Right hindlimb (tissue), 1 donor: ENCODE measurements around the gene SAT1.

Experiments used
- DNase-seq: peaks from one replicate; pipeline ENCODE4 v3.0.0-alpha.2; 2018

The SAT1 gene

DNA sequence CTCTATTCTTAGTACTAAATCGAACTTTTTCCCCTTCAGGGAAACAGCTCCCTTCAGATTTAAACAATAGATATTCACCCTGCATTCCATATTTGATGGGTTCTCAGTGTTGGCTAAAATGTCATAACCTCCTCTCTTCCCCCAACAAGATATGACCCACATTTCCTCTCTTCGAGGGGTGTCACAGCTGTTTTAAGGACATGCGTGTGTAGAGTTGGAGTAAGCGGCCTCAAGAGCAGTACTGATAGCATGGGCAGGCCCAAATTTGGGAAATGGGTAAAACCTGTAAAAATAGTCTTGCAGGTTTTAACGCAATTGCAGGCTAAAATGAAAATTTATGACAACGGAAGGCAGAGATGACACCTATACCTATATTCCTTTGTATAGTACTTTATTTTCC lies 28.7 kb downstream of the SAT1 start:
- no peak for DNase-seq

DNA sequence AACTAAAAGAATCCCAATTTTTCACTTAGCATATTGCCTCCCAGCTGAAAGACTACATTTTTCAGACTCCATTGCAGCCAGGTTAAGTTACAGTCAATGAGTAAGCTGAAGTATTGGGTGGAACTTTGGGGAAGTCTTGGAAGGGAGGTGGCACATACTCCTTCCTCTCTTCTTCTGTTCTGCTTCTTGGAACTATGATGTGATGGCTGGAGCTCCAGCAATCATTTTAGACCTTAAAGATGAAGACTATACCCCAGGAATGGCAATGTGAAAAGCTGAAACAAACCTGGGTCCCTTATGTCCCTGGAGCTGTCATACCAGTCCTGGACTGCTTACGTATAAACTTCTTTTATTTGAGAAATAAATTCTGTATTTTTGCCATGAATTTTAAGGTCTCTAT lies 30.8 kb downstream of the SAT1 start:
- DNase-seq = no peak

DNA sequence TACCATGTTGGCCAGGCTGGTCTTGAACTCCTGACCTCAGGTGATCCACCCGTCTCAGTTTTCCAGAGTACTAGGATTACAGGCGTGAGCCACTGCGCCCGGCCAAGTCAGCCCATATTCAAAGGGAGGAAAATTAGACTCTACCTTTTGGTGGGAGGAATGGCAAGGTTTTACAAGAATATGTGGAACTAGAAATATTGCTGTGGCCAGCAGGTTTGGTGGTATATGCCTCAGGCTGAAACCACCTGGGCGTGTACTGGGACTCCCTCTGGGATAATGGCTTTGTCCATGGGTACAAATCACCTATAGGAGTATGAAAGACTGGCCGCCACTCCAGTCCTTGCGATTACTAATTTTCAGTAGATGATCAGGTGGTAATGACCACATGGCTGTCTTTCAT lies 32.4 kb downstream of the SAT1 start:
- DNase-seq = no peak

DNA sequence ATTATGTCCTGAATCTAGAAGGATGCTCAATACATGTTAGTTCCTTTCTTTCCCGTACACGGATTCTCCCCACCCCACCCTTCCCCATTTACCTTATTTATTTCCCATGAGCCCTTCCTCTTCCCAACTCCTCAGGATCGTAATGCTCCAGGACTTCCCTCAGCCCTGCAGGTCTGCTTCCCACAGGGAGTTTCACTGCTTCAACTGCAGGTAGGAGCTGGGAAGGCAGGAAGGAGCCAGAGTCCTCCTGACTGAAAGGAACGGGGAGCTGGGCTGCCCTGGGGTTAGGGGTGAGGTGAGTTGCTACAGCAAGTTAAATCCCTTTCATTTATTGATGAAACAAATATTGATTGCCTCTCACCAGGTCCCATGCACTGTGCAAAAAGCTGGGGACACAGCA lies 33.2 kb downstream of the SAT1 start:
- DNase-seq = no peak

DNA sequence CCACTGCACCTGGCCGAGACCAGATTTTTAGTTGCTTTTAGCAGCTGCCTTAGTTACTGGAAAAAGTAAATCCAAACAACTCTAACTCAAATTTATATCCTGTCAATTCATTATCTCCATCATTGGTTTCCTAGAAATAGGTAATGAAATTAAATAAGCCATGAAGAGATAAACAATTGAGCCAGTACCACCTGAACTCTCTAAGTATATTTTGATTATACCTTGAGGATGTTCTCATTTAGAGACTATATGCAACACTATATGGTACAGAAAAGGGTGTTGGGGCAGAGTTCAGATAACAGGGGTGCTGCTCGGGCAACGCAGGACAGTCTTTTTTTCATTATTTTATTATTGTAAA lies 35.0 kb downstream of the SAT1 start:
- DNase-seq = no peak

DNA sequence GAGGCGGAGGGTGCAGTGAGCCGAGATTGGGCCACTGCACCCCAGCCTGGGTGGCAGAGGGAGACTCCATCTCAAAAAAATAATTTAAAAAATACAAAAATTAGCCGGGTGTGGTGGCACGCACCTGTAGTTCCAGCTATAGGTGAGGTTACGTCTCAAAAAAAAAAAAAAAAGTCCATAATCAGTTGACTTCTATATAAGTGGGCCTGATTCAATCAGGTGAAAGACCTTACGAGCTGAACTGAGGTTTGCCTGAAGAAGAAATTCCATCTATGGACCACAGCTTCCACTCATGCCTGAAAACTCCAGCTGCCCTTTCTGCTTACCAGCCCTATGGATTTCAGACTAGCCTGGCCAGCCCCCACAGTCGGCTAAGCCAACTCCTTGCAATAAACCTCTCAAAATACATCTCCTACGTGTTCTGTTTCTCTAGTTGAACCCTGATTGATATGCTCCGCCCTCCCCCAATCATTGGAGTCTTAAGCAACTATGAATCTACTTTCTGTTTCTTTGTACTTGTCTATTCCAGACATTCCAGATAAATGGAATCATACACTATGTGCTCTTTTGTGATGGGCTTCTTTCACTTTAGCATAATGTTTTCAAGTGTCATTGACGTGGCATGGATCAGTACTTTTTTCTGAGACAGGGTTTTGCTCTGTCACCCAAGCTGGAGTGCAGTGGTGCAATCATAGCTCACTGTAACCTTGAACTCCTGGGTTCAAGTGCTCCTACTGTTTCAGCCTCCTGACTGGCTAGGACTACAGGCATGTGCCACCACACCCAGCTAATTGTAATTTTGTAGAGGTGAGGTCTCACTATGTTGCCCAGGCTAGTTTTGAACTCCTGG lies 36.6 kb downstream of the SAT1 start:
- no peak for DNase-seq

DNA sequence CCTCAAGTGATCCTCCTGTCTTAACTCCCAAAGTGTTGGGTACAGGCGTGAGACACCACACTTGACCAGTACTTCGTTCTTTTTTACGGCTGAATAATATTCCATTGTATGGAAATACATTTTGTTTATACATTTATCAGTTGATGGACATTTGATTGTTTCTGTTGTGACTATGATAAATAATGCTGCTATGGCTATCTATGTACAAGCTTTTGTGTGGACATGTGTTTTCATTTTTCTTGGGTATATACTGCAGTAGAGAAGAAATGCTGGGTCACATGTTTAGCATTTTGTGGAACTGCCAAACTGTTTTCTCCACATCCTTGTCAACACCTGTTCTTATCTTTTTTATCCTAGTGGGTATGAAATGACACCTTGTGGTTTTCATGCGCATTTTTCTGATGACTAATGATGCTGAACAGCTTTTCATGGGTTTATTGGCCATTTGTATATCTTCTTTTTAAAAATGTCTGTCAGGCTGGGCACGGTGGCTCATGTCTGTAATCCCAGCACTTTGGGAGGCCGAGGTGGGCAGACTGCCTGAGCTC lies 37.3 kb downstream of the SAT1 start:
- no peak for DNase-seq

DNA sequence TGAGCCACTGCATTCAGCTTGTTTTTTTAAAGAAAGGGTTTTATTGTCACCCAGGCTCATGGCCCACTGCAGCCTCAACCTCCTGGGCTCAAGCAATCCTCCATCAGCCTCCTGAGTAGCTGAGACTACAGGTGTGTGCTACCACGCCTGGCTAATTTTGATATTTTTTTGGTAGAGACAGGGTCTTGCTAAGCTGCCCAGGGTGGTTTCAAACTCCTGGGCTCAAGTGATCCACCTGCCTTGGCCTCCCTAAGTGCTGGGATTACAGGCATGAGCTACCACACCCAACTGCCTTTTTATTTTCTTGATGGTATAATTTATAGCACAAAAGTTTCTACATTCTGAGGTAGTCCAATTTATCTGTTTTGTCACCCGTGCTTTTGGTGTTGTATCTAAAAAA lies 38.9 kb downstream of the SAT1 start:
- no peak for DNase-seq

DNA sequence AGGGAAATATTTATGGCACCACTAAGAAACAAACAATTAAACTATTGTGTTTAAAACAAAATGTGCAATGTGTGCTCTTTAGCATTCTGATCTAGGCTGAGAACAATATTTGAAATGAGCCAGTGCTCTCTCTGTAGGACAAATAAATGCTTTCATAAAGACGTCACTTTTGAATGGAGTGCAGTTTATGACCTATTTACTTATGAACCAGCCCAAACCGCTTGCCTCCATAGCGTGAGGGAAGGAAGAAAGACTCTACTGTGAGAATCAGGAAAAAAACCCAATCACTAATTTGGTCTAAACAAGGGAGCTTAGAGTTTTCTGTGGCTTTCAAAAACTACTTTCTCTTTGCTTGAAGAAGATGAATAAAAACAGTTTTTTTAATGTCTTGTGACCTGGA lies 39.4 kb downstream of the SAT1 start:
- DNase-seq = no peak

DNA sequence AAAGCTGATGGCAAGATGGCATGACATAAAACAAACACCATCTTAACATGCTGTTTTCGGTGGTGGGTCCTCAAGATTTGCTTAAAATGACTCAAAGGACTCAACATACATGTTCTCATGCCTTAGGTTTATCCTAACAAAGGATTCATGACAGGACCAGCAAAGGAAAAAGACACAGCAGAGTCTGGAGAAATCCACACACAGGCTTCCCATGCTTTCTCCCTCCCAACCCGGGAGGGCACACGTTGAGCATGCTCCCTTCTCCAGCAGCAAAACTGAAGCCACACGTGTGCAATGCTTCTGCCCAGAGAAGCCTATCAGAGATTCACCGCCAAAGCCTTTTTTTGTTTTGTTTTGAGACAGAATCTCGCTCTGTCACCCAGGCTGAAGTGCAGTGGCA lies 39.9 kb downstream of the SAT1 start:
- DNase-seq = no peak

DNA sequence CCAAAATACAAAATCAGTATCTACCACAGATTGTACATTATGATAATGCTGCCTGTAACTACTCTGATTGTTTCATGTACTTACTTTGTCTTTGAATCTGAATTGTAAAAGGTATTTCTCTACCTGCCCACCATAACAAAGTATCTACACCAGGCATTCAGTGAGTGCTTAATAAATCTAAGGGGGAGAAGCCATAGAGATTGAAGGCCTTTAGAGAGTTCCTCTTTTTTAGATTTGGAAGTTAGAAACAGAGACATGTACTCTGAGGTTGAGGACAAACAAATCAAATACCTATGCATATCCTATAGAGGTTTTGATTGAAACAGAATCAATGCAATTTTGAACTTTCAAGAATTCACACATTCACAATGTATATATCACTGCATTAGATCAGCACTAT lies 42.7 kb downstream of the SAT1 start:
- DNase-seq = no peak

DNA sequence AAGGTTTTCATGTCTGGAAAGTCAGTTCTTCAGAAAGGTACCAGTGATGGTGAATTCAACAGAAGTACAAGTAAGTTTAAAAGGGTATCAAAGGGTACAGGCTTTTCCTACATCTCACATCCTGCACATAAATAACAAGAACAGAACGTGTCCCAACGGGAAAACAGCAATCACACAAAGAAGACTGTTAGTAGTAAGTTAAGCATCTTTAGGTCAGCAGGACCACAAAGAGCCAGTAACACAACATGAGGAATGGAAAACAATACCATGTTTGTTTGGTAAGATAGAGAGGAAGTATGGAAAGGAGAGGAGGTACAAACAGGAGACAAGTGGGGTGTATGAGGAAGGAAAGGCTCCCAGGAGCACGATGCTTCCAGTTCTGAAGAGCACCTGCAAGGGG lies 43.2 kb downstream of the SAT1 start:
- no peak for DNase-seq

DNA sequence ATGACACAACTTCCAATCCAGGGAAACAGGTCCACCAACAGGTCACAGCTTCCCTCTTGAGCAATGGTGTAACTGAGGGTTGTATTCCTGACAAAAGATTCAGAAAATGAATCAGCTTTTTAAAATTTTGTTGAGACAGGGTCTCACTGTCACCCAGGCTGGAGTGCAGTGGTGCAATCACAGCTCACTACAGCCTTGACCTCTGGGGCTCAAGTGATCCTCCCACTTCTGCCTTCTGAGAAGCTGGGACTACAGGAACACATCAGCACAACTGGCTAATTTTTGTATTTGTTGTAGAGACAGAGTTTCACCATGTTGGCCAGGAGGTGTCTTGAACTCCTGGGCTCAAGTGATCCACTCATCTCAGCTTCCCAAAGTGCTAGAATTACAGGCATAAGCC lies 43.7 kb downstream of the SAT1 start:
- DNase-seq = no peak

DNA sequence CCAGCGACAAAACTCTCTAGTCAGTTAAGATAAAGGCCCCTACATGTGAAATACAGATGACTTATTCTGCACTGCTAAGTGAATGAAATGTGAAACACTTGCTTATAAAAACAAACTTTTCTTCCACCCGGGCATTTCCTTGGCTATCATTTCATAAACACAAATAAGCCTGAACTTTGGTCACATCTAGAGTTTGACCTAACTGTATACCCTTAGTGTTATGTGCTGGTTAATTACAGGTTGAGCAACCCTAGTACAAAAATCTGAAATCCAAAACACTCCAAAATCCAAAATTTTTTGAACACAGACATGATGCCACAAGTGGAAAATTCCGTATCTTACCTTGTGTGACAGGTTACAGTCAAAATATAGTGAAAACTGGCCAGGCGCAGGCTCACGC lies 45.9 kb downstream of the SAT1 start:
- no peak for DNase-seq

DNA sequence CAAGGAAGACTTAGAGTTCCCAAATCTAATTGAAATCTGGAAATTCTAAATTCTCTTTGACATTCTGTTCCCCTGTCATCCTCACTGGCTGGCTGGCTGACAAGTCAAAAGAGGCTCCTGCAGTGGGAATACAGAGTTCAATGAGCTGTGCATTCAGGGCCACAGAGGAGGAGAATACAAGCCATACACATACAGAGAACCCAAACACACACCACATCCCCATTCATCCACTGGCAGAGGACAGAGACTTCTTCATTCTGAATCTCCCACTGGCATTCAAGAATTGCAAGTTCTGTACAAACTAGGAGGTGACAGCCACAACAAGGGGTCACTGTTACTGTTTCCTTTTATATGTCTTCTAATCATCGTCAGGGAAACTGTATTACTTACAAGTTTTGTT lies 49.7 kb downstream of the SAT1 start:
- DNase-seq = no peak
